ENCODE measurements around the gene RASA3. TPM values are rescaled to one million over a fixed set of nuclear protein-coding genes. Genes with fewer than 3 reads are reported as not detected.

Gene RASA3
- total RNA-seq, 4 donors from 2014 or later: 4.4 to 15.6 (median 8.5) TPM

DNA sequence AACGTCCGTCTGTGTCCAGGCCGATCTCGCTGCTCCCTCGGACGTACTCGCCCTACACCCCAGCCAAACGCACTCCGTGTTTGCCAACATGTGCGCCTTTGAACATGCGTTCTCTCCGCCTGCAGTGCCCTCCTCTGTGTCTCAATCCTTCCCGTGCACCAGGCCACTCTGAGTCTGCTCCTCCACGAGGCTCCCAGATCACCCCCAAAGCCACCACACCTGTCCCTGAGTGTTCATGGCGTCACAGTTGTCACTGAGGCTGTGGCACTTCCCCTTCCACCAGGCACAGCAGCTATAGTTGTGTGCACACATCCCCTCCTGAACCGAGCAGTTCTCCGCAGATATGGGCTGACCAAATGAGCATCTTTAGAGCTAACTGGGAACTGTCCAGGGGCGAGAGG lies 35.6 kb downstream of the RASA3 start:
- H3K27ac ChIP-seq: no peak overlapping the region
- intact Hi-C loops (cut with DNase I; ENCODE audit: low total_unique reads): no loop called here
- TF ChIP-seq, protein P1, sequence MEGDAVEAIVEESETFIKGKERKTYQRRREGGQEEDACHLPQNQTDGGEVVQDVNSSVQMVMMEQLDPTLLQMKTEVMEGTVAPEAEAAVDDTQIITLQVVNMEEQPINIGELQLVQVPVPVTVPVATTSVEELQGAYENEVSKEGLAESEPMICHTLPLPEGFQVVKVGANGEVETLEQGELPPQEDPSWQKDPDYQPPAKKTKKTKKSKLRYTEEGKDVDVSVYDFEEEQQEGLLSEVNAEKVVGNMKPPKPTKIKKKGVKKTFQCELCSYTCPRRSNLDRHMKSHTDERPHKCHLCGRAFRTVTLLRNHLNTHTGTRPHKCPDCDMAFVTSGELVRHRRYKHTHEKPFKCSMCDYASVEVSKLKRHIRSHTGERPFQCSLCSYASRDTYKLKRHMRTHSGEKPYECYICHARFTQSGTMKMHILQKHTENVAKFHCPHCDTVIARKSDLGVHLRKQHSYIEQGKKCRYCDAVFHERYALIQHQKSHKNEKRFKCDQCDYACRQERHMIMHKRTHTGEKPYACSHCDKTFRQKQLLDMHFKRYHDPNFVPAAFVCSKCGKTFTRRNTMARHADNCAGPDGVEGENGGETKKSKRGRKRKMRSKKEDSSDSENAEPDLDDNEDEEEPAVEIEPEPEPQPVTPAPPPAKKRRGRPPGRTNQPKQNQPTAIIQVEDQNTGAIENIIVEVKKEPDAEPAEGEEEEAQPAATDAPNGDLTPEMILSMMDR (IDR thresholded peaks at IDR 0.05): no peak
- TF ChIP-seq POLR2A (IDR thresholded peaks at IDR 0.05) (no peak), EP300 (IDR thresholded peaks at IDR 0.05; ENCODE audit: low read depth) (no peak), POLR2AphosphoS5 (IDR thresholded peaks at IDR 0.05) (no peak)
- peaks cover 15 to 28% (median 19%) of the 10 kb centered on the region in 4 donors for H3K4me1 ChIP-seq
- in situ Hi-C loops (cut with MboI; ENCODE audit: low pct_ligation_motif_present in 1 of 4, low pct_unique_long_range_greater_than_20kb in 1 of 4, low sequenced_read_pairs in 3 of 4): no loop called here
- peaks cover 0 to 2% (median 0%) of the 10 kb centered on the region in 4 donors for H3K36me3 ChIP-seq
- no peak overlapping the region for H3K4me3 ChIP-seq
- H3K27me3 ChIP-seq: no peaks in the 10 kb centered on the region
- 92% methylated on average over 18 of the region's 18 CpGs; no CpG with 5 or more reads in 1 of the 2 donors for WGBS, 2 donors (ENCODE audit: low coverage in 1 of 2)
- peaks cover 5% of the 10 kb centered on the region in 2 donors for H3K9me3 ChIP-seq
- DNase-seq: no peak

DNA sequence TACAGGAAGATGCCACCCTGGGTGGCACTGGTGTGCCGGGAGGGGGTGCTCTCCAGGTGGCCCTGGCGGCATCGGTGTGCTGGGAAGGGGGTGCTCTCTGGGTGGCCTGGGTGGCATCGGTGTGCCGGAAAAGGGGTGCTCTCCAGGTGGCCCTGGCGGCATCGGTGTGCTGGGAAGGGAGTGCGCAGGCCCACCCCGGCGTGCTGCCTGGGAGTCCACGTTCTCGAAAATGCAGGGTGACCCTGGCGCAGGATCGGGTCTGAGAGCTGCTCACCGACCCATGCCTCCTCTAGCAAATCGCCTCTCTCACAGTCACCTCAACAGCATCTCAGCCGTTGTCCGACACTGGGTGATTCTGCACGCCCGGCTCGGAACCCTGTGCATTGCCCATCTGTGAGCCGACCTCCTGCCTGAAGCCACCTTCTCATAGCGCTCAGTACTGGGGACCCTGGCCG lies 36.4 kb downstream of the RASA3 start:
- in situ Hi-C loops (cut with MboI; ENCODE audit: low pct_ligation_motif_present in 1 of 4, low pct_unique_long_range_greater_than_20kb in 1 of 4, low sequenced_read_pairs in 3 of 4): no loop called here
- Histone ChIP-seq H3K27me3 (no peaks in the 10 kb centered on the region), H3K9me3 (peaks cover 12 to 13% of the 10 kb centered on the region in 2 donors), H3K4me1 (peaks cover 11 to 25% (median 17%) of the 10 kb centered on the region in 4 donors), H3K4me3 (no peak overlapping the region), H3K27ac (no peak overlapping the region), H3K36me3 (peaks cover 0 to 2% (median 0%) of the 10 kb centered on the region in 4 donors)
- 90% methylated on average over 21 of the region's 24 CpGs; no CpG with 5 or more reads in 1 of the 2 donors for WGBS, 2 donors (ENCODE audit: low coverage in 1 of 2)
- no peak for TF ChIP-seq POLR2AphosphoS5 (IDR thresholded peaks at IDR 0.05)
- TF ChIP-seq, protein P1 (IDR thresholded peaks at IDR 0.05): no peak
- TF ChIP-seq EP300 (IDR thresholded peaks at IDR 0.05; ENCODE audit: low read depth): no peak
- TF ChIP-seq POLR2A (IDR thresholded peaks at IDR 0.05): no peak
- DNase-seq: no peak
- intact Hi-C loops (cut with DNase I; ENCODE audit: low total_unique reads): no loop called here

DNA sequence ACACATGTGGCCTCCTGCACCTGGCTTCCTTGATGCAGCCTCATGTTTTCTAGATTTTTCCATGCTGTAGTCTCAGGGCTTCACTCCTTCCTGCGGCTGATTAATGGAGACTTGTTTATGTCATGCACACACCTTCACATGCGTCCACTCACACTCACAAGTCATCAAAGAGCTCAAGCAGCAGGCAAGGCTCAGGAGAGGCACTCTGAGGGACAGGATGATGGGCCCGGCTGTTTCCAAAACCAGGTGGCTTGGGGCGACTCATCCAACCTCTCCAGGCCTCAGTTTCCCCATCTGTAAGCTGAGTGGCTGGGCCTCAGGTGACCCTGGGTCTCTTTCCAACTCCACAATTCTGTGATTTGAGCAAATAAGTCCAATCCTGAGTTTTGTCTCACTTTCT lies 36.9 kb downstream of the RASA3 start:
- in situ Hi-C loops (cut with MboI; ENCODE audit: low pct_ligation_motif_present in 1 of 4, low pct_unique_long_range_greater_than_20kb in 1 of 4, low sequenced_read_pairs in 3 of 4): no loop called here
- Histone ChIP-seq H3K4me3 (no peak overlapping the region), H3K36me3 (peaks cover 0 to 2% (median 0%) of the 10 kb centered on the region in 4 donors), H3K9me3 (peaks cover 12 to 14% of the 10 kb centered on the region in 2 donors), H3K4me1 (peaks cover 9 to 20% (median 13%) of the 10 kb centered on the region in 4 donors), H3K27ac (no peak overlapping the region), H3K27me3 (no peaks in the 10 kb centered on the region)
- WGBS, 2 donors (ENCODE audit: low coverage in 1 of 2): 74% methylated on average over 4 of the region's 4 CpGs; no CpG with 5 or more reads in 1 of the 2 donors
- DNase-seq: no peak
- TF ChIP-seq, protein P1 (IDR thresholded peaks at IDR 0.05): no peak
- TF ChIP-seq POLR2A (IDR thresholded peaks at IDR 0.05) (no peak), EP300 (IDR thresholded peaks at IDR 0.05; ENCODE audit: low read depth) (no peak), POLR2AphosphoS5 (IDR thresholded peaks at IDR 0.05) (no peak)
- intact Hi-C loops (cut with DNase I; ENCODE audit: low total_unique reads): no loop called here

DNA sequence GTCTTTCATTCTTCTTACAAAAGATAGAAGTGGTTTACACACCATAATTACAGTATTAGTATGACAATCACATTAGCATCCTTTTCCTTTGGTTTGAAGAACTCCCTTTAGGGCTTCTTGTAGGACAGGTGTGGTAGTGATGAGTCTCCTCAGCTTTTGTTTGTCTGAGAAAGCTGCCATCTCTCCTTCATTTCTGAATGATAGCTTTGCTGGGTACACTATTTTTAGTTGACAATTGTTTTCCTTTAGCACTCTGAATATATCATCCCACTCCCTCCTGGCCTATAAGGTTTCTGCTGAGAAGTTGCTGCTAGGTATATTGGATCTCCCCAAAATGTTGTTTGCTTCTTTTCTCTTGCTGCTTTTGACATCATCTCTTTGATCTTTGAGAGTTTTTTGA lies 39.3 kb downstream of the RASA3 start:
- Histone ChIP-seq H3K36me3 (peaks cover 0 to 2% (median 0%) of the 10 kb centered on the region in 4 donors), H3K9me3 (peaks cover 12 to 14% of the 10 kb centered on the region in 2 donors), H3K27ac (no peak overlapping the region), H3K4me3 (no peak overlapping the region), H3K4me1 (peaks cover 0 to 4% (median 2%) of the 10 kb centered on the region in 4 donors), H3K27me3 (no peaks in the 10 kb centered on the region)
- DNase-seq: no peak
- in situ Hi-C loops (cut with MboI; ENCODE audit: low pct_ligation_motif_present in 1 of 4, low pct_unique_long_range_greater_than_20kb in 1 of 4, low sequenced_read_pairs in 3 of 4): no loop called here
- TF ChIP-seq POLR2A (IDR thresholded peaks at IDR 0.05) (no peak), EP300 (IDR thresholded peaks at IDR 0.05; ENCODE audit: low read depth) (no peak), POLR2AphosphoS5 (IDR thresholded peaks at IDR 0.05) (no peak)
- TF ChIP-seq, protein P1 (IDR thresholded peaks at IDR 0.05): no peak
- intact Hi-C loops (cut with DNase I; ENCODE audit: low total_unique reads): no loop called here

Data from transverse colon (tissue), 4 donors.